GM12878 (cell line): ENCODE results near the gene PTX4.

ENCODE experiments used
- ETV6 ChIP-seq, 2 experiments: fragments of 450-650 bp in 1 of 2; IDR thresholded peaks in 1 of 2; conservative IDR thresholded peaks in 1 of 2; 2 replicates each; pipeline ENCODE4 v1.6.1; 2014; ENCODE audit warnings: antibody characterized with exemption in 1 of 2, borderline replicate concordance in 1 of 2, low read depth in 1 of 2, mild to moderate bottlenecking in 1 of 2, moderate library complexity in 1 of 2
- TF ChIP-seq, protein P1 (sequence below): IDR thresholded peaks from 2 replicates; pipeline ENCODE4 v1.6.1; 2012; ENCODE audit warnings: low read depth, low read length, improper control_type of control experiment

DNA sequence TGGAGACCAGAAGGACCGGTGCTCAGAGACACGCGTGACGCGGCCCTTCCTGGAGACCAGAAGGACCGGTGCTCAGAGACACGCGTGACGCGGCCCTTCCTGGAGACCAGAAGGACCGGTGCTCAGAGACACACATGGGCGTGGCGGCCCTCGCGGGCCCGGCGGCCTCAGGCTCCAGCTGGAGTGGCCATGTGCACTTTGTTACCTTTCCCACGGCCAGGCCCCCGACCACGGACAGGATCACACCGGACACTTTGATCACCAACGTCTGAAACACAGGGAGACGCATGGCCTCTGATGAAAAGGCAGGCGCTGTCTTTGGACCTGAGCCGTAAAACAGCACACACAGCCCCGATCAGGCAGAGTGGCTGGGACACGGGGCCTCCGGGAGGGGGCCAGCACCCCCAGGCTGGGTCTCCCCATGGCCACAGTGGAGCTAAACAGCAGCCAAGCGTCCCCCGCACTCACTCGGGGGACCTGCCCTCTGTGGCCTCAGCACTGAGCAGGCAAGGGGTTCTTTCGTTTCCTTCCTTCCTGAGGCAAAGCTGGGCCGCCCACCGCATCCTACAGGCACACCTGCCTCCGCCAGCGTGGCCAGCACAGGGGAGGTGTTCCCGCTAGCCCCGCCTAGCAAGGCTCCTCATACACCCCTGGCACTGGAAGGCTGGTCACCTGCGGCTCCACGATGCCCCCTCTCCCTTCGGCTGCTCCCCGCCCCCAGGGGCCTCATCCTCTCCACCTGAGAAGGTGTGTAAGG lies 31.1 kb downstream of the PTX4 start:
- TF ChIP-seq, protein P1, sequence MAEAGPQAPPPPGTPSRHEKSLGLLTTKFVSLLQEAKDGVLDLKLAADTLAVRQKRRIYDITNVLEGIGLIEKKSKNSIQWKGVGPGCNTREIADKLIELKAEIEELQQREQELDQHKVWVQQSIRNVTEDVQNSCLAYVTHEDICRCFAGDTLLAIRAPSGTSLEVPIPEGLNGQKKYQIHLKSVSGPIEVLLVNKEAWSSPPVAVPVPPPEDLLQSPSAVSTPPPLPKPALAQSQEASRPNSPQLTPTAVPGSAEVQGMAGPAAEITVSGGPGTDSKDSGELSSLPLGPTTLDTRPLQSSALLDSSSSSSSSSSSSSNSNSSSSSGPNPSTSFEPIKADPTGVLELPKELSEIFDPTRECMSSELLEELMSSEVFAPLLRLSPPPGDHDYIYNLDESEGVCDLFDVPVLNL, result no peak
- TF ChIP-seq ETV6 (conservative IDR thresholded peaks at IDR 0.05 in 1 of 2, IDR thresholded peaks at IDR 0.05 in 1 of 2; ENCODE audit: borderline replicate concordance in 1 of 2, low read depth in 1 of 2), result no peak
